Upper lobe of left lung (tissue), 6 donors: ENCODE measurements around the gene MT4. TPM values are rescaled to one million over a fixed set of nuclear protein-coding genes. Genes with fewer than 3 reads are reported as not detected.
A peak's percentile ranks its signal among the peaks of the same experiment; 100 is the strongest.

Experiments
- ATAC-seq, 2 donors: fragments of 200-7000 bp; cut with Tn5 transposase; one replicate each; pipeline ENCODE4 v1.9.1; 2022; ENCODE audit warnings: mild to moderate bottlenecking in 2 of 2, moderate library complexity in 2 of 2; ENCODE audit not compliant: low FRiP score in 2 of 2
- DNase-seq, 2 donors: peaks; one replicate each; pipeline ENCODE4 v3.0.0-alpha.2; 2019 to 2020
- H3K27ac ChIP-seq, 4 donors: fragments of 200-600 bp; sonication (generic); one replicate each; pipeline ENCODE4 v1.5.1; 2016 to 2019
- H3K27me3 ChIP-seq, 4 donors: fragments of 200-600 bp; sonication (generic); one replicate each; pipeline ENCODE4 v1.5.1; 2017 to 2019
- H3K36me3 ChIP-seq, 4 donors: fragments of 200-600 bp; sonication (generic); one replicate each; pipeline ENCODE4 v1.5.1; 2016 to 2019
- H3K4me1 ChIP-seq, 4 donors: fragments of 200-600 bp; sonication (generic); one replicate each; pipeline ENCODE4 v1.5.1; 2018 to 2019
- H3K4me3 ChIP-seq, 4 donors: fragments of 200-600 bp; sonication (generic); one replicate each; pipeline ENCODE4 v1.5.1; 2017 to 2019; ENCODE audit warnings: mild to moderate bottlenecking in 2 of 4, moderate library complexity in 1 of 4
- H3K9me3 ChIP-seq, 4 donors: fragments of 200-600 bp; sonication (generic); one replicate each; pipeline ENCODE4 v1.5.1; 2018 to 2019
- CTCF ChIP-seq, 6 experiments: fragments of 450-650 bp in 4 of 6; fragments of 200-600 bp in 2 of 6; sonication (generic) in 2 of 6; IDR thresholded peaks; one replicate each; pipeline ENCODE4 v1.5.1; 2016 to 2019; ENCODE audit warnings: antibody characterized with exemption in 6 of 6
- EP300 ChIP-seq, 4 donors: sonication (generic); formaldehyde crosslinking; IDR thresholded peaks; one replicate each; pipeline ENCODE4 v1.5.1; 2017; ENCODE audit warnings: antibody characterized with exemption in 4 of 4, control low read depth in 2 of 4
- POLR2A ChIP-seq, 4 donors: fragments of 450-650 bp; IDR thresholded peaks; one replicate each; pipeline ENCODE4 v1.5.1; 2016 to 2017; ENCODE audit warnings: antibody characterized with exemption in 4 of 4, mild to moderate bottlenecking in 2 of 4
- POLR2AphosphoS5 ChIP-seq, 2 donors: sonication (generic); formaldehyde crosslinking; IDR thresholded peaks; one replicate each; pipeline ENCODE4 v1.5.1; 2017; ENCODE audit warnings: antibody characterized with exemption in 2 of 2
- WGBS, 2 donors: methylation state at CpG; one replicate each; pipeline ENCODE4 v1.1.5; 2017 to 2018; 5-methylcytosine and 5-hydroxymethylcytosine counted together
- total RNA-seq, 6 donors: library from RNA; depleted of rRNA in 4 of 6; stranded (reverse); fragments of >200 nt in 4 of 6; gene quantifications; one replicate each; pipeline versions ENCODE4 v1.1.0 to v1.2.1, GENCODE V29; 2016 to 2021
- donor health status: DM: no; HTN: no; CAD: no; lungs with moderate emphysema.
- donor health status: DM: no; HTN: yes; CAD: no; lungs with severe emphysema.

The MT4 gene
- total RNA-seq, 6 donors from 2014 or later, result not detected

DNA sequence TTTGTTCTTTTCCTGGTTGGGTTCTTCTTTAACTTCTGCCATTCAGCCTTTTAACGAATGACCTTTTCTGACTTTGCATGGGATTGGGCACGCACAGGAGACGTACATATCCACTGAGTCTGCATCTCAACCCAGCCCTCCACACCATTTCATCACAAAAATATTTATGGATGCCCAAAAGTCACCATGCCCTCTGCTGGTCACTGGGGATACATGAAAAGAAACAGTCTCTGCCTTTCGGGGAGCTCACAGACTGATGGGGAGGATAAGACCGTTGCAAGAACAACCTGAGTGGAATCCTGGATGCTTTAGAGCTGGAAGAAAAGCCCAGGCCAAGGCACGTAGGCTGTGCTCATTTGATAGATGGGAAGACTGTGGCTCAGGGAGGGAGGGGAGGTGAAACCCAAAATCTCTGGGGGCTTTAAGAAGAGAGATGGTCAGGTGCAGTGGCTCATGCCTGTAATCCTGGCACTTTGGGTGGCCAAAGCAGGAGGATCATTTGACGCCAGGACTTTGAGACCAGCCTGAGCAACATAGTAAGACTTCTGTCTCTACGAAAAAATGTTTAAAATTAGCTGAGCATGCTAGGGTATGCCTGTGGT is 35.6 kb downstream of the MT4 start:
- 35 to 36% methylated on average over 8 of the region's 8 CpGs for WGBS, 2 donors
- TF ChIP-seq POLR2AphosphoS5 (IDR thresholded peaks at IDR 0.05) (no peak), EP300 (IDR thresholded peaks at IDR 0.05) (no peak), CTCF (IDR thresholded peaks at IDR 0.05) (peak; percentile 37 to 64 (median 54)), POLR2A (IDR thresholded peaks at IDR 0.05) (no peak)
- no peak for DNase-seq
- H3K27me3 ChIP-seq, result no peaks in the 10 kb centered on the region
- H3K4me3 ChIP-seq, result no peak overlapping the region
- ATAC-seq, result peak in 1 of 2 donors; percentile 65
- peaks cover 0 to 7% (median 6%) of the 10 kb centered on the region in 4 donors for H3K4me1 ChIP-seq
- H3K27ac ChIP-seq, result no peak overlapping the region
- no peaks in the 10 kb centered on the region for H3K9me3 ChIP-seq
- no peaks in the 10 kb centered on the region for H3K36me3 ChIP-seq

GRCh38 chr16:56601325-56601724 is 36.5 kb downstream of the MT4 start:
- WGBS, 2 donors, result 67 to 80% methylated on average over 4 to 9 of the region's 9 CpGs
- ATAC-seq (no peak), DNase-seq (no peak)
- Histone ChIP-seq H3K27me3 (no peaks in the 10 kb centered on the region), H3K27ac (no peak overlapping the region), H3K4me3 (no peak overlapping the region), H3K36me3 (no peaks in the 10 kb centered on the region), H3K4me1 (peaks cover 8 to 15% (median 14%) of the 10 kb centered on the region in 4 donors), H3K9me3 (no peaks in the 10 kb centered on the region)
- no peak for TF ChIP-seq POLR2A (IDR thresholded peaks at IDR 0.05)
- TF ChIP-seq CTCF (IDR thresholded peaks at IDR 0.05), result no peak
- no peak for TF ChIP-seq EP300 (IDR thresholded peaks at IDR 0.05)
- no peak for TF ChIP-seq POLR2AphosphoS5 (IDR thresholded peaks at IDR 0.05)

- TF ChIP-seq CTCF (IDR thresholded peaks at IDR 0.05) (peak; percentile 35 to 64 (median 46)), EP300 (IDR thresholded peaks at IDR 0.05) (no peak), POLR2AphosphoS5 (IDR thresholded peaks at IDR 0.05) (no peak)
- WGBS, 2 donors, result 32 to 42% methylated on average over 4 of the region's 4 CpGs
- peak in 1 of 2 donors; percentile 55 for DNase-seq
- Histone ChIP-seq H3K36me3 (no peaks in the 10 kb centered on the region), H3K4me1 (peaks cover 18 to 32% (median 25%) of the 10 kb centered on the region in 4 donors), H3K27ac (peak overlapping the region in 2 of 4 donors; percentile 91 to 98), H3K4me3 (no peak overlapping the region), H3K9me3 (no peaks in the 10 kb centered on the region), H3K27me3 (no peaks in the 10 kb centered on the region)
- ATAC-seq, result no peak
Measured at GRCh38 chr16:56603589-56603988, 38.7 kb downstream of the MT4 start.

DNA sequence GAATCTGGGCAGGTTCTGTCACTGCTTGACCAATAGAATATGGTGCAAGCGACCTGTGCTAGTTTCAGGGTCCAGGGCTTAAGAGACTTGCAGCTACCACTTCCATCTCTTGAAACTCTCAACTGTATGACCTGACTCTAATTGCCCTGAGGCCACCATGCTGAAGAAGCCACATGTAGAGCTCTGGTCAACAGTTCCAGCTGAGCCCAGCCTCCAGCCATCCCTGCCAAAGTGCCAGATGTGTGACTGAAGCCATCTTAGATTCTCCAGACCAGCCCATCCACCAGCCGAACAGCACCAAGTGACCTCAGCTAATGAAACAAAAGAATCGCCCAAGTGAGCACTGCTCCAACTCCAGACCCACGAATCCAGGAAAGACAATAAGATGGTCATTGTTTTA is 40.1 kb downstream of the MT4 start:
- no peak overlapping the region for H3K4me3 ChIP-seq
- H3K4me1 ChIP-seq, result peaks cover 27 to 43% (median 31%) of the 10 kb centered on the region in 4 donors
- H3K36me3 ChIP-seq, result no peaks in the 10 kb centered on the region
- no peaks in the 10 kb centered on the region for H3K9me3 ChIP-seq
- H3K27me3 ChIP-seq, result no peaks in the 10 kb centered on the region
- no peak for TF ChIP-seq EP300 (IDR thresholded peaks at IDR 0.05)
- TF ChIP-seq CTCF (IDR thresholded peaks at IDR 0.05), result no peak
- no peak for TF ChIP-seq POLR2A (IDR thresholded peaks at IDR 0.05)
- TF ChIP-seq POLR2AphosphoS5 (IDR thresholded peaks at IDR 0.05), result no peak
- peak overlapping the region; percentile 91 to 98 (median 94) for H3K27ac ChIP-seq
- ATAC-seq (no peak), DNase-seq (no peak)
- 80 to 93% methylated on average over 4 of the region's 4 CpGs for WGBS, 2 donors

DNA sequence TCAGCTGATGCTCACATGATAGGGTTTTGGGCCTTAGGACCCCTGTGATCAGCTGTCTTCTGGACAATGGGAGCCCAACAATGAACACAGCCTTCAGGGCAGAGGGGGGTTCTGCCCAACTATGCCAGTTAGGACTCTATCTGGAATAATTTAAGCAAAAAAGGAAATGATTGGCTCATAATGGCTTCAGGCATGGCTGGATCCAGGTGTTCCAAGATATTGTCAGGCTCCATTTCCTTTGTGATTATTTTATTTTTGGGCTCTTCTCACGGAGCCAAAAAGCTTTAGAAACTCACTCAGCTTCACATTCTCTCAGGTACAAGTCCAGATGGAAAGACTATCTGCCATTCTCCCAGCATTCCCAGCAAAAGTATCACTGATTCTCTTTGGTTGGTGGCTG is 40.6 kb downstream of the MT4 start:
- Histone ChIP-seq H3K27ac (peak overlapping the region; percentile 91 to 98 (median 94)), H3K36me3 (no peaks in the 10 kb centered on the region)

More for the DNA sequence above, 40.6 kb downstream of the MT4 start:
- DNase-seq (no peak), ATAC-seq (no peak)
- 73 to 77% methylated on average over 1 of the region's 1 CpG for WGBS, 2 donors
- TF ChIP-seq CTCF (IDR thresholded peaks at IDR 0.05) (no peak), POLR2A (IDR thresholded peaks at IDR 0.05) (no peak), POLR2AphosphoS5 (IDR thresholded peaks at IDR 0.05) (no peak), EP300 (IDR thresholded peaks at IDR 0.05) (no peak)
- Histone ChIP-seq H3K4me1 (peaks cover 30 to 49% (median 36%) of the 10 kb centered on the region in 4 donors), H3K9me3 (no peaks in the 10 kb centered on the region), H3K27me3 (no peaks in the 10 kb centered on the region), H3K4me3 (no peak overlapping the region)
